AG09309 (cell line): ENCODE measurements around the gene LIMS4.
"Not testable (repeated sequence)": the region's sequence is repeated elsewhere in the genome, so short reads cannot be mapped to it uniquely, and the experiment has no call there.

Experiments
- DNase-seq: peaks from one replicate; pipeline ENCODE4 v3.0.0-alpha.2; 2010; ENCODE audit warnings: low read depth
- H3K4me3 ChIP-seq: 2 replicates; pipeline ENCODE4 v1.5.1; 2011; ENCODE audit warnings: mild to moderate bottlenecking, low read depth, low read length, moderate library complexity; ENCODE audit not compliant: control insufficient read depth

The LIMS4 gene

GRCh38 chr2:110472171-110473058, at the start of gene LIMS4:
TSS of gene LIMS4 (minus strand) at chr2:110472816. CDS start at chr2:110472778, 38 bp downstream.
- DNase-seq, H3K4me3 ChIP-seq: not testable (repeated sequence)

- H3K4me3 ChIP-seq, DNase-seq: not testable (repeated sequence)
These were observed 27.2 kb upstream of the LIMS4 start for GRCh38 chr2:110499755-110500377.

GRCh38 chr2:110496027-110496426, 23.4 kb upstream of the LIMS4 start:
- not testable (repeated sequence) for DNase-seq, H3K4me3 ChIP-seq

- DNase-seq, H3K4me3 ChIP-seq: not testable (repeated sequence)
These were observed 21.9 kb upstream of the LIMS4 start for GRCh38 chr2:110494488-110494887.

- not testable (repeated sequence) for H3K4me3 ChIP-seq, DNase-seq
These were observed 16.4 kb upstream of the LIMS4 start for GRCh38 chr2:110488991-110489390.

- H3K4me3 ChIP-seq, DNase-seq: not testable (repeated sequence)
These were observed 10.1 kb upstream of the LIMS4 start for GRCh38 chr2:110482697-110483096.

GRCh38 chr2:110481200-110481599, 8.6 kb upstream of the LIMS4 start:
- H3K4me3 ChIP-seq, DNase-seq: not testable (repeated sequence)

GRCh38 chr2:110480084-110480483, 7.5 kb upstream of the LIMS4 start:
- not testable (repeated sequence) for DNase-seq, H3K4me3 ChIP-seq

- H3K4me3 ChIP-seq, DNase-seq: not testable (repeated sequence)
These were observed 4.8 kb upstream of the LIMS4 start for GRCh38 chr2:110477370-110477769.

- not testable (repeated sequence) for H3K4me3 ChIP-seq
These were observed 4.3 kb upstream of the LIMS4 start for GRCh38 chr2:110476952-110477351.

GRCh38 chr2:110475627-110476359, 3.2 kb upstream of the LIMS4 start:
- not testable (repeated sequence) for H3K4me3 ChIP-seq, DNase-seq

More at GRCh38 chr2:110476952-110477351, 4.3 kb upstream of the LIMS4 start:
- DNase-seq, result not testable (repeated sequence)

GRCh38 chr2:110474898-110475297, 2.3 kb upstream of the LIMS4 start:
- not testable (repeated sequence) for H3K4me3 ChIP-seq, DNase-seq

GRCh38 chr2:110473059-110473358, 393 bp upstream of the LIMS4 start:
- not testable (repeated sequence) for H3K4me3 ChIP-seq, DNase-seq

- not testable (repeated sequence) for DNase-seq, H3K4me3 ChIP-seq
These were observed 3.7 kb downstream of the LIMS4 start for GRCh38 chr2:110468921-110469320.

GRCh38 chr2:110465312-110465711, 7.3 kb downstream of the LIMS4 start:
- not testable (repeated sequence) for H3K4me3 ChIP-seq, DNase-seq

GRCh38 chr2:110462458-110462857, 10.2 kb downstream of the LIMS4 start:
- H3K4me3 ChIP-seq, DNase-seq: not testable (repeated sequence)

- DNase-seq, H3K4me3 ChIP-seq: not testable (repeated sequence)
These were observed 12.3 kb downstream of the LIMS4 start for GRCh38 chr2:110460318-110460717.

GRCh38 chr2:110457214-110457590, 15.4 kb downstream of the LIMS4 start:
- H3K4me3 ChIP-seq, DNase-seq: not testable (repeated sequence)
